Measurements from ENCODE around the gene IREB2. TPM values are rescaled to one million over a fixed set of nuclear protein-coding genes. Genes with fewer than 3 reads are reported as not detected.
"Not testable (repeated sequence)": the region's sequence is repeated elsewhere in the genome, so short reads cannot be mapped to it uniquely, and the experiment has no call there.

Gene IREB2
- total RNA-seq, 1 donor from 2014 or later = 97.6 TPM

DNA sequence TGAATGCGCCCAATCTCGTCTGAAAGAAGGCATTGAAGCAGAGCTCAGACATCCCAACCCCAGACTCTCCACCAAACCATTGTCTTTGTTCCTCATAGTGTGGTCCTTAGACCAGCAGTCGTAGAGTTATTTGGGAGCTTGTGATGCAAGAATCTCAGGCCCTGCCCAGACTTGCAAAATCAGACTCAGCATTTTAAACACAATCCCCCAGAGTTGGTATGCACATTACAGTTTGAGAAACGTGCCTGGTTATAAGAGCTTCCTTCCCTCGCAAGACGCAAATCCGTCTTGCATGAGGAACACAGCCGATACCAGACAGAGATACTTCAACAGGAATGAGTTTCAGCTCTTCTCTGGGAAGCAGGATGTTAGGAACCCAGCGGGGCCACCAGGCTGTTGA is 38.9 kb upstream of the IREB2 start:
- Mint-ChIP-seq H3K27ac (ENCODE audit: unreplicated experiment) (no peak overlapping the region), H3K4me3 (no peak overlapping the region), H3K4me1 (peaks cover 12% of the 10 kb centered on the region), H3K27me3 (ENCODE audit: low read depth) (peaks cover 9% of the 10 kb centered on the region), H3K9me3 (no peaks in the 10 kb centered on the region), H3K36me3 (ENCODE audit: low read depth) (no peaks in the 10 kb centered on the region)
- no peak for DNase-seq (ENCODE audit: low read depth, low spot score)
- TF ChIP-seq, protein P1, sequence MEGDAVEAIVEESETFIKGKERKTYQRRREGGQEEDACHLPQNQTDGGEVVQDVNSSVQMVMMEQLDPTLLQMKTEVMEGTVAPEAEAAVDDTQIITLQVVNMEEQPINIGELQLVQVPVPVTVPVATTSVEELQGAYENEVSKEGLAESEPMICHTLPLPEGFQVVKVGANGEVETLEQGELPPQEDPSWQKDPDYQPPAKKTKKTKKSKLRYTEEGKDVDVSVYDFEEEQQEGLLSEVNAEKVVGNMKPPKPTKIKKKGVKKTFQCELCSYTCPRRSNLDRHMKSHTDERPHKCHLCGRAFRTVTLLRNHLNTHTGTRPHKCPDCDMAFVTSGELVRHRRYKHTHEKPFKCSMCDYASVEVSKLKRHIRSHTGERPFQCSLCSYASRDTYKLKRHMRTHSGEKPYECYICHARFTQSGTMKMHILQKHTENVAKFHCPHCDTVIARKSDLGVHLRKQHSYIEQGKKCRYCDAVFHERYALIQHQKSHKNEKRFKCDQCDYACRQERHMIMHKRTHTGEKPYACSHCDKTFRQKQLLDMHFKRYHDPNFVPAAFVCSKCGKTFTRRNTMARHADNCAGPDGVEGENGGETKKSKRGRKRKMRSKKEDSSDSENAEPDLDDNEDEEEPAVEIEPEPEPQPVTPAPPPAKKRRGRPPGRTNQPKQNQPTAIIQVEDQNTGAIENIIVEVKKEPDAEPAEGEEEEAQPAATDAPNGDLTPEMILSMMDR (conservative IDR thresholded peaks at IDR 0.05) = no peak

DNA sequence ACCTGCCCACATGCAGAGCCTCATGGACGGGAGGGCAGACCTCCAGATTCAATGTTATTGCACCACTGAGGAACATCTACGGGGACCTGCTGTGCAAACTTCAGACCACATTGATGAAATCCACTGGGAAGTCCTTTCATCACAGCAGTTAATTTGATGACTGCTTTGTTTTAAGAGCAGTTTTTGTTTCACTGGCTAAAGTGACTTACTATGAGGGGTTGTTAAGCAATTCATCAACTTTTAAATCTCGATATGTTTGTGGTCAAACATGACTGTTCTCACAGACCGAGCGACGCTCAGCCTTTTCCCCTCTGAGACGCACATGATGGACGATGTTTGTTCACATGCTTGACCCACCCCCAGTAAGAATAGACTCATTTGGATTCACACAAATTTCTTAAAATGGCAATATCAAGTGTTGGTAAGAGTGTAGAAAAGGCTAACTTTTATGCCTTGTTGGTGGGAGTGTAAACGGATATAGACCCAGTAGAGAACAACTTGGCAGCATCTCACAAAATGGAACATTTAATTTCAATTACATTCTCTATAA is 35.9 kb upstream of the IREB2 start:
- Mint-ChIP-seq H3K4me3 (no peak overlapping the region), H3K36me3 (ENCODE audit: low read depth) (no peaks in the 10 kb centered on the region), H3K9me3 (no peaks in the 10 kb centered on the region), H3K27ac (ENCODE audit: unreplicated experiment) (no peak overlapping the region), H3K4me1 (peaks cover 5% of the 10 kb centered on the region), H3K27me3 (ENCODE audit: low read depth) (no peaks in the 10 kb centered on the region)
- no peak for DNase-seq (ENCODE audit: low read depth, low spot score)
- TF ChIP-seq, protein P1 (conservative IDR thresholded peaks at IDR 0.05) = no peak

- Mint-ChIP-seq H3K27me3 (ENCODE audit: low read depth) (no peaks in the 10 kb centered on the region), H3K9me3 (no peaks in the 10 kb centered on the region), H3K27ac (ENCODE audit: unreplicated experiment) (no peak overlapping the region), H3K4me3 (no peak overlapping the region), H3K36me3 (ENCODE audit: low read depth) (no peaks in the 10 kb centered on the region), H3K4me1 (peaks cover 3% of the 10 kb centered on the region)
- DNase-seq (ENCODE audit: low read depth, low spot score) = no peak
- TF ChIP-seq, protein P1 (conservative IDR thresholded peaks at IDR 0.05) = no peak
These were observed 33.9 kb upstream of the IREB2 start for GRCh38 chr15:78404125-78404524.

DNA sequence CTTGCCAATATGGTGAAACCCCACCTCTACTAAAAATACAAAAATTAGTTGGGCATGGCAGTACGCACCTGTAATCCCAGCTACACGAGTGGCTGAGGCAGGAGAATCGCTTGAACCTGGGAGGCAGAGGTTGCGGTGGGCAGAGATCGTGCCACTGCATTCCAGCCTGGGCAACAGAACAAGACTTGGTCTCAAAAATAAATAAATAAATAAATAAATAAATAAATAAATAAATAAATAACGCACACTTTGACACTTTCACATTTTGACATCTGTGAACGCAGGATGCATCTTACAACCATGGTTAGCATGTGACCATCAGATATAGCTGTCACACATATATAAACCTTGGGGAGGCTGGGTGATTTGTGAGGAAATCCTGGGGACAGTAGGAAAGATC is 33.2 kb upstream of the IREB2 start:
- H3K4me3 Mint-ChIP-seq; H3K36me3 Mint-ChIP-seq (ENCODE audit: low read depth); DNase-seq (ENCODE audit: low read depth, low spot score); H3K9me3 Mint-ChIP-seq; H3K27ac Mint-ChIP-seq (ENCODE audit: unreplicated experiment); H3K4me1 Mint-ChIP-seq; H3K27me3 Mint-ChIP-seq (ENCODE audit: low read depth): not testable (repeated sequence)

GRCh38 chr15:78405336-78405924 is 32.6 kb upstream of the IREB2 start:
- TF ChIP-seq, protein P1 (conservative IDR thresholded peaks at IDR 0.05) = no peak
- Mint-ChIP-seq H3K4me1 (no peaks in the 10 kb centered on the region), H3K36me3 (ENCODE audit: low read depth) (no peaks in the 10 kb centered on the region), H3K4me3 (no peak overlapping the region), H3K9me3 (no peaks in the 10 kb centered on the region), H3K27me3 (ENCODE audit: low read depth) (no peaks in the 10 kb centered on the region), H3K27ac (ENCODE audit: unreplicated experiment) (no peak overlapping the region)
- DNase-seq (ENCODE audit: low read depth, low spot score) = no peak

DNA sequence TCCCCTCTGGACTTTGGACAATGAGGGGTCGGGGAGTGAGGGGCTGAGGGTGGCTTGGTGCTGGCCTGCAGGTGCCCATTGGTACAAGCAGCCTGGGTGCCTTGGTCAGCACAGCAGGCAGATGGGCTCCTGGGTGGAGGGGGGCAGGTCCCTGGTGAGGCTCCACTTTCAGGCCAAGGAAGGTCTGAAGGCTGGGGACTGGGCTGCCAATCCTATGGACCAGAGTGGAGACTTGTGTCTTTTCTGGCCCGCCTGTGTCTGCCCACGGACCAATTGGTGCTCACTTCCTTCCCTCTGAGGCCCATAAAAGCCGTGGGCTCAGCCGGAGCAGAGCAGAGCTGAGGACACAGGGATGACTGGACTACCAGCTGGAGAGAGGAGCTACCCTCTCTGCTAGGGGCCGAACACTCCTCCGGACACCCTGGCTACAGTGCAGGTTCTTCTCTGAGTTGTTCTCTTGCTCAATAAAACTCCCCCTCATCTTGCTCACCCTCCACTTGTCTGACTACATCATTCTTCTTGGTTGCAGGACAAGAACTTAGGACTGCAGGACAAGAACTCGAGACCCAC is 31.9 kb upstream of the IREB2 start:
- Mint-ChIP-seq H3K4me3 (no peak overlapping the region), H3K4me1 (no peaks in the 10 kb centered on the region), H3K9me3 (no peaks in the 10 kb centered on the region), H3K27ac (ENCODE audit: unreplicated experiment) (no peak overlapping the region), H3K36me3 (ENCODE audit: low read depth) (no peaks in the 10 kb centered on the region), H3K27me3 (ENCODE audit: low read depth) (no peaks in the 10 kb centered on the region)
- TF ChIP-seq, protein P1 (conservative IDR thresholded peaks at IDR 0.05) = no peak
- no peak for DNase-seq (ENCODE audit: low read depth, low spot score)
